Immature natural killer cell (primary cell): Measurements from ENCODE around the gene GALK1. TPM values are rescaled to one million over a fixed set of nuclear protein-coding genes. Genes with fewer than 3 reads are reported as not detected.
"Not testable (repeated sequence)": the region's sequence is repeated elsewhere in the genome, so short reads cannot be mapped to it uniquely, and the experiment has no call there.

ENCODE experiments used
- DNase-seq, 3 donors: peaks; one replicate each; pipeline ENCODE4 v3.0.0; 2022; ENCODE audit warnings: mixed read lengths in 1 of 3
- H3K27ac Mint-ChIP-seq, 6 donors: one replicate each; pipeline ENCODE4 v1.8.0; 2020; ENCODE audit warnings: mixed read lengths in 6 of 6, mild to moderate bottlenecking in 5 of 6, inconsistent platforms in 4 of 6, moderate library complexity in 3 of 6
- H3K27me3 Mint-ChIP-seq, 3 donors: one replicate each; pipeline ENCODE4 v1.8.0; 2020 to 2021; ENCODE audit warnings: low read depth in 3 of 3, mild to moderate bottlenecking in 3 of 3, mixed read lengths in 3 of 3, moderate library complexity in 3 of 3, inconsistent platforms in 1 of 3
- H3K36me3 Mint-ChIP-seq, 3 donors: one replicate each; pipeline ENCODE4 v1.8.0; 2020; ENCODE audit warnings: mixed read lengths in 3 of 3, inconsistent platforms in 2 of 3, mild to moderate bottlenecking in 2 of 3
- H3K4me1 Mint-ChIP-seq, 2 donors: one replicate each; pipeline ENCODE4 v1.8.0; 2020; ENCODE audit warnings: inconsistent platforms in 2 of 2, mild to moderate bottlenecking in 2 of 2, mixed read lengths in 2 of 2, moderate library complexity in 1 of 2
- H3K4me3 Mint-ChIP-seq, 5 donors: one replicate each; pipeline ENCODE4 v1.8.0; 2020; ENCODE audit warnings: mild to moderate bottlenecking in 5 of 5, mixed read lengths in 5 of 5, inconsistent platforms in 3 of 5, moderate library complexity in 3 of 5
- H3K9me3 Mint-ChIP-seq, 6 donors: one replicate each; pipeline ENCODE4 v1.8.0; 2020; ENCODE audit warnings: mild to moderate bottlenecking in 6 of 6, mixed read lengths in 6 of 6, inconsistent platforms in 4 of 6, moderate library complexity in 3 of 6
- polyA plus RNA-seq, 3 donors: library from polyadenylated mRNA; unstranded; fragments of 300-500 nt; fragmentation: Illumina TruSeq; gene quantifications; one replicate each; pipeline ENCODE4 v1.2.3, GENCODE V29; 2021

The GALK1 gene
- polyA plus RNA-seq, 3 donors from 2014 or later, result 25.1 to 86.7 (median 30.7) TPM

DNA sequence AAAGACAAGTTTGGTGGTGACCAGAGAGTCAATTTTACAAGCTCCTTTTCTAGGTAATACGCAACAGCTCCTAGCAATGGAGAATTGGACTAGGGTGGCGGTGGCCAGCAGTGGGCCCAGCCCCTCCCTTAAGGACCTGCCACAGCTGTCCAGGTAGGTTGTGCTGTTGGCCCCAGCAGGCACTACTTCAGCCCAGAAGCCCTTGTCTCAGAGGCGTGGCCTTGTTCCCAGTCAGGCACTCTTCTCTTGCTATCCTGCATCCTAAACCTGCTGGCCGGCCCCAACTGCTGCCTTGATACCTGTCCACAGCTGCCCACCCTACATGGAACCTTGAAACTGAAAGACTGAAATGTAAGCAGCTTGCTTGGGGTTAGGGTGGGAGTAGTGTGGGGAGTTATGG lies 989 bp upstream of the GALK1 start:
- peak overlapping the region in 4 of 6 donors; percentile 16 to 73 (median 44) for H3K27ac Mint-ChIP-seq
- H3K27me3 Mint-ChIP-seq, result no peaks in the 10 kb centered on the region
- peak overlapping the region; percentile 39 to 78 (median 63) for H3K4me3 Mint-ChIP-seq
- no peak for DNase-seq
- no peaks in the 10 kb centered on the region for H3K9me3 Mint-ChIP-seq
- no peaks in the 10 kb centered on the region for H3K36me3 Mint-ChIP-seq
- H3K4me1 Mint-ChIP-seq, result peaks cover 6 to 15% of the 10 kb centered on the region in 2 donors

DNA sequence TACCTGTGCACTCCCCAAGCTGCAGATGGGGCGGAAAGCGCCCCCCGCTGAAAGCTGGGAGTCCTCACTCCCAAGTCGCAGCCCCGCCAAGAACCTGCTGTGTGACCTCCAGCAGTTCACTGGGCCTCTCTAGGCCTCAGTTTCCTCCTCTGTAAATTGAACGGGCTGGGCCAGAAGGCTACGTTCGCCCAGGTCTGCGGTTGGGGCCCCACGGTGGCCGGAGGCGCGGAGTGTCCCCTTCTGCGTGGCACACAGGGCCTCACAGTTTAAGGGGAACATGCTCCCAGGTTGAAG lies 628 bp downstream of the GALK1 start:
- Mint-ChIP-seq H3K36me3 (no peaks in the 10 kb centered on the region), H3K9me3 (no peaks in the 10 kb centered on the region), H3K4me3 (peak overlapping the region; percentile 75 to 80 (median 78)), H3K4me1 (peaks cover 6 to 15% of the 10 kb centered on the region in 2 donors), H3K27ac (peak overlapping the region in 3 of 6 donors; percentile 40 to 69 (median 66)), H3K27me3 (no peaks in the 10 kb centered on the region)
- no peak for DNase-seq

DNA sequence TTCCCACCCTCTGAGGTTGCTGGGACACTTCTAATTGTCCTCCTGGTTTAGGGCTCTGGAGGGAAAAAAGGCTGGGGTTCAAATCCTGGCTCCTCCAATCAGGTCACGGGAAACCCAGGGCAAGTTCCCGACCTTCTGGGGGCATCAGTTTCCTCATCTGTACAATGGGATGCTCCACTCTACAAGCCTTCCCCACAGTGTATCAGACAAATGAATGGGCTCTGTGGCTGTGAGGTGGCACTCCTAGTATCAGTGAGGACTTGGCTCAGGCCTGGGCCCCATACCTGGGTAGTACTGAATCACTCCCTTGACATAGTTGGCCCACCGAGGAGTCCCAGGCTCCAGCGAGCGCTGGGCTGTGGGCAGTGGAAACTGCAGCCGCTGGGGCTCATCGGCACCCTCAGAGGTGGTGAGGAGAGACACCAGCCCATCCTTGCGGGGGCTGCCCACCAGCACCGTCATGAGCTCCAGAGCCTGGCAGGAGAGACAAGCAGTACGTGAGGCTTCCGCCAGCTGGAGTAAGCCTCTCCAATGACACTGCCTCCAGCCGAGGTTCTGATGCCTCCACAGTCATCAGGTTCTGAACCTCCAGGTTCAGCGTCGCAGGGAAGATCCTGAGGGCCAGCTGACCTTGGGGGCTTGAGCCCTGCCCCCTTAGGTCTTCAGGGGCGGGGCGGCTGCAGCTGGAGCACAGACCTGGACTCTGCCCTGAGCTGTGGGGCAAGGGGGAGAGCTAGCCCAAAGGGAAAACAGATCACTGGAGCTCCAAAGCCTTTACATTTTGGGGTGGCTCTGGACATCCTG lies 1.2 kb downstream of the GALK1 start:
- peaks cover 6 to 15% of the 10 kb centered on the region in 2 donors for H3K4me1 Mint-ChIP-seq
- no peaks in the 10 kb centered on the region for H3K36me3 Mint-ChIP-seq
- no peaks in the 10 kb centered on the region for H3K27me3 Mint-ChIP-seq
- peak overlapping the region in 2 of 6 donors; percentile 24 to 69 for H3K27ac Mint-ChIP-seq
- no peaks in the 10 kb centered on the region for H3K9me3 Mint-ChIP-seq
- no peak for DNase-seq
- peak overlapping the region; percentile 75 to 80 (median 78) for H3K4me3 Mint-ChIP-seq

DNA sequence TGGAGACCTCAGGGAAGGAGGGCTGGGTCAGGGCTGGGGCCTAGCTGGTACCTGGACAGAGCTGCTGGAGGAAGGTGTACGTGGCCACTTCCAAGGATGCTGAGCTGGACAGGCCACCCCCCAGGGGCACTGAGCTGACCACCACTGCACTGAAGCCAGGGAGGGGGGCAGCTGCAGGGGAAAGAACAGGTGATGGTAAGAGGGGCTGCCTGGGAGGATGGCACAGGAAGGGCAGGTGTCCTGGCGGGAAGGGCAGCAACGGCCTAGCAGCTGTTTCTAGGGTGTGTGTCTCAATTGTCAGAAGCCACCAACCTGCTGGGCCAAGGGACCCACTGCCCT lies 1.8 kb downstream of the GALK1 start:
- H3K4me3 Mint-ChIP-seq, result peak overlapping the region in 2 of 5 donors; percentile 10 to 18
- H3K36me3 Mint-ChIP-seq, result no peaks in the 10 kb centered on the region
- no peaks in the 10 kb centered on the region for H3K27me3 Mint-ChIP-seq
- no peaks in the 10 kb centered on the region for H3K9me3 Mint-ChIP-seq
- H3K4me1 Mint-ChIP-seq, result peaks cover 6 to 15% of the 10 kb centered on the region in 2 donors
- peak overlapping the region in 1 of 6 donors; percentile 7 for H3K27ac Mint-ChIP-seq
- DNase-seq, result no peak

DNA sequence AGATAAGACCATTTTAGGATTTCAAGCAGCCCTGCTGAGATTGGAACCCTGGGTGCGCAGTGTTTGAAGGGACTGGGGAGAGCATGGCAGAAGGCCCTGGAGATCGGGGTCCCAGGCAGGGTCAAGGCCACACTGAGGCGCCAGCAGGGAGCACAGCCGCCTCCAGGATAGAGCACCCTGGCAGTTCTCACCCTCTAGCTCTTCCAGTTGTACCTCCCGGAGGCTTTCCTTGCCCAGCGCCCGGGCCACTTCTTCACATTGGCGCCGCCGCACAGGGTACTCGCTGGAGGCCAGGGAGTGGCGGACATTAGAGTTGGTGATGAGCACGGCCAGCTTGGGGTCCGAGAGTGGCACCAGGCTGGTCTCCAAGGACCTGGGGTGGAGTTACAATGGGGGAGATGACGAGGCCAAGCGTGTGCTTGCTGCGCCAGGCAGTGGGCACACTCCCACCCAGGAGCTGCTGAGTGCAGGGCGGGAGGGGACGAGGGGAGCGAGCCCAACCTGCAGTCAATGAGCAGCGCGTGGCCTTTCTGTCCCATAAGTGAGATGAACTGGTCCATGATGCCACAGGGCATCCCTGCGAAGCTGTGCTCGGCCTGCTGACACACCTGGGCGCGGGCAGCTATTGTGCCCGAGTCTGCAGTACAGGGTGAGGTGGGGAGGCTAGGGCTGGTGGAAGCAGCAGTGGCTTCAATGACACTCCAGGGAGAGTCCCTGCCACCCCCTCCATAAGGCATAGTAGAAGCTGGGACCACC lies 2.3 kb downstream of the GALK1 start:
- no peaks in the 10 kb centered on the region for H3K36me3 Mint-ChIP-seq
- peak overlapping the region; percentile 10 to 52 (median 19) for H3K4me3 Mint-ChIP-seq
- no peak overlapping the region for H3K27ac Mint-ChIP-seq
- H3K4me1 Mint-ChIP-seq, result peaks cover 6 to 15% of the 10 kb centered on the region in 2 donors
- H3K9me3 Mint-ChIP-seq, result no peaks in the 10 kb centered on the region
- no peak for DNase-seq
- no peaks in the 10 kb centered on the region for H3K27me3 Mint-ChIP-seq

DNA sequence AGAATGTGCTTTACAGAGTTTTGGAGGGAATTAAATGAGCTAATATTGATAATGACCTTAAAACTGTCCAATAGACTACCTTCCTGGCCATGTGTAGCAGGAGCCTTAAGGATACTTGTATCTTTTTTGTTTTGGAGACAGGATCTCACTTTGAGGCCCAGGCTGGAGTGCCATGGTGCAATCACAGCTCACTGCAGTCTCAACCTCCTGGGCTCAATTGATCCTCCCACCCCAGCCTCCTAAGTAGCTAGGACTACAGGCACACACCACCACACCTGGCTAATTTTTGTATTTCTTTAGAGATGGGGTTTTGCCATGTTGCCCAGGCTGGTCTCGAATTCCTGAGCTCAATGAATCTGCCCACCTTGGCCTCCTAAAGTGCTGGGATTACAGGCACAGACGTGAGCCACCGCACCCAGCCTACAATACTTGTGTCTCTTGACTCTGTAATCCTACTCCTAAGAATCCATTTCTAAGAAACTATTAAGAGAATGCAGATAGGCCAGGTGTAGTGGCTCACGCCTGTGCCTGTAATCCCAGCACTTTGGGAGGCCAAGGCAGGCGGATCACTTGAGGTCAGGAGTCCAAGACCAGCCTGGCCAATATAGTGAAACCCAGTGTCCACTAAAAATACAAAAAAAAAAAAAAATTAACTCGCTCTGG lies 4.9 kb downstream of the GALK1 start:
- H3K4me3 Mint-ChIP-seq, H3K27me3 Mint-ChIP-seq, H3K9me3 Mint-ChIP-seq, DNase-seq, H3K36me3 Mint-ChIP-seq, H3K27ac Mint-ChIP-seq: not testable (repeated sequence)
- peaks cover 6 to 12% of the 10 kb centered on the region in 2 donors for H3K4me1 Mint-ChIP-seq

DNA sequence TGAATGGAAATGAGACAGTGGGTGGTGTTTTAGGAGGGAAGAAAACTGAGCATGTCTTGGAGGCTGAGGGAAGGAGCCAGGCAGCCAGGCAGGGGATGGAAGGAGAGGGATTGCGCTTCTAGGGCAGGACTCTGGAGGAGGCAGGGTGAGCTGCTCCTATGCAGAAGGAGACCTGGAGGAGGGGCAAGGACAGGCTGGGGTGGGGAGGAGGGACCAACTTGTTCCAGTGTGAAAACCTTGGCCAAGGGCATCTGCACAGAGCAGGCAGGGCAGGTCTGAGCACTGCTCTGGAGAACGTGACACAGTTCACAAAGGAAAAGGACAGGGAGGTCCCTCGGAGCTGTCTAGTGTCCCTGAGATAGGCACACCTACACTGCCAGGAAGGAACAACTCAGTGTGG lies 5.5 kb downstream of the GALK1 start:
- H3K4me3 Mint-ChIP-seq, result no peak overlapping the region
- H3K27ac Mint-ChIP-seq, result no peak overlapping the region
- no peaks in the 10 kb centered on the region for H3K36me3 Mint-ChIP-seq
- H3K27me3 Mint-ChIP-seq, result no peaks in the 10 kb centered on the region
- peaks cover 9 to 16% of the 10 kb centered on the region in 2 donors for H3K4me1 Mint-ChIP-seq
- DNase-seq, result no peak
- no peaks in the 10 kb centered on the region for H3K9me3 Mint-ChIP-seq

DNA sequence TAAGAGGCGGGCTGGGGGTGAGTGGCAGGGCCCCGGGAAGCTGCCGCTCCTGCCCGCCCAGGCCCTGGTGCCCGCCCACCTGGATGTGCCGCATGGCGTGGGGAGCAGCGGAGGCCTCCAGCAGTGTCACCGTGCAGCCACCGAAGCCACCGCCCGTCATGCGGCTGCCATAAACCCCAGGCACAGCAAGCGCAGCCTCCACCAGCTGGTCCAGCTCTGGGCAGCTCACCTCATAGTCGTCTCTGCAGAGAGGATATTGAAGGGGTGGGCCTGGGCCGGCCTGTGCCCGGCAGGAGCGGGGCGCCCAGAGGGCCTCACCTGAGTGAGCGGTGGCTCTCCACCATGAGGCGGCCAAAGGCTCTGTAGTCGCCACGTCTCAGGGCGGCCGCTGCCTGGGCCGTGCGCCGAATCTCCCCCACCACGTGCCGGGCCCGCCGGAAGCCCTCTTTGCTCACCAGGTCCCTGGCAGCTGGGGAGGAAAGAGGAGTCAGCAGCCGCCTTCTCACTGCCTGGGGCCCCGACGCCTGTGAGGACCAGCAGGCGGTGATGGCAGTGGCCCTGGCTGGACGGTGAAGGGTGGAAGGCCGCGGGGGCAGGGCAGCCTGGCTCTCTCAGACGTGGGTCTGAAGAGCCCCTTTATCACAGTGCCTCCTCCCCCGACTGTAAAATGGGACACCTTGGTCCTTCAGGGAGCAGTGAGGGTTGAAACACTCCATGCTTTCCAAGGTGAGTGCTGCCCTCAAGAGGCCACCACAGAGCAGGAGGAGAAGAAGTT lies 6.7 kb downstream of the GALK1 start:
- Mint-ChIP-seq H3K4me3 (no peak overlapping the region), H3K9me3 (no peaks in the 10 kb centered on the region), H3K4me1 (peaks cover 6 to 11% of the 10 kb centered on the region in 2 donors)

DNA sequence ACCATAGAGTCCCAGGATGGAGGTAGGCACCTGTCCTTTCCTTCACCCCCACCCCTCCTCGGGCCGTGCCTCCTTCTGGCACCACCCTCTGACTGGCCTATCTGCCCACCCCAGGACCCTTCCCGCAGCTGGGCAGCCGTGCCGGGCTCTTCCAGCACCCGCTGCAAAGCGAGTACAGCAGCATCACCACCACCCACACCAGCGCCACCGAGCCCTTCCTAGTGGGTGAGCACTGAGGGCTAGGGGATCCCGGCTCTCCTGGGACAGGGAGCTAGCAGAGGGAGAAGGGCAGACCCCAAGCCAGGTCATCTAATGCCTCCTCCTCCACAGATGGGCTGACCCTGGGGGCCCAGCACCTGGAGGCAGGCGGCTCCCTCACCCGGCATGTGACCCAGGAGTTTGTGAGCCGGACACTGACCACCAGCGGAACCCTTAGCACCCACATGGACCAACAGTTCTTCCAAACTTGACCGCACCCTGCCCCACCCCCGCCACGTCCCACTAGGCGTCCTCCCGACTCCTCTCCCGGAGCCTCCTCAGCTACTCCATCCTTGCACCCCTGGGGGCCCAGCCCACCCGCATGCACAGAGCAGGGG lies 7.8 kb downstream of the GALK1 start:
- no peak for DNase-seq
- Mint-ChIP-seq H3K9me3 (no peaks in the 10 kb centered on the region), H3K36me3 (no peaks in the 10 kb centered on the region), H3K27me3 (no peaks in the 10 kb centered on the region), H3K4me3 (no peak overlapping the region), H3K4me1 (peaks cover 6 to 9% of the 10 kb centered on the region in 2 donors), H3K27ac (no peak overlapping the region)

More for the DNA sequence above, 6.7 kb downstream of the GALK1 start:
- no peak overlapping the region for H3K27ac Mint-ChIP-seq
- no peaks in the 10 kb centered on the region for H3K36me3 Mint-ChIP-seq
- no peaks in the 10 kb centered on the region for H3K27me3 Mint-ChIP-seq
- DNase-seq, result no peak

DNA sequence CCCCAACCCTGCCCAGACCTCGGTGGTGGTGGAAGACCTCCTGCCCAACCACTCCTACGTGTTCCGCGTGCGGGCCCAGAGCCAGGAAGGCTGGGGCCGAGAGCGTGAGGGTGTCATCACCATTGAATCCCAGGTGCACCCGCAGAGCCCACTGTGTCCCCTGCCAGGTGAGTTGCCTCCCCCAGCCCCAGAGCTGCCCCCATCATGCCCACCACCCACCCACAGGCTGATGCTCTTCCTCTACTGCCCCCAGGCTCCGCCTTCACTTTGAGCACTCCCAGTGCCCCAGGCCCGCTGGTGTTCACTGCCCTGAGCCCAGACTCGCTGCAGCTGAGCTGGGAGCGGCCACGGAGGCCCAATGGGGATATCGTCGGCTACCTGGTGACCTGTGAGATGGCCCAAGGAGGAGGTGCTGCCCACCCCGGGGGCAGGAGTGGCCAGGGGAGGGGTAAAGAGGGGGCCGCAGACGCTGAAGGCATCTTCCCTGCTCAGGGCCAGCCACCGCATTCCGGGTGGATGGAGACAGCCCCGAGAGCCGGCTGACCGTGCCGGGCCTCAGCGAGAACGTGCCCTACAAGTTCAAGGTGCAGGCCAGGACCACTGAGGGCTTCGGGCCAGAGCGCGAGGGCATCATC lies 8.4 kb downstream of the GALK1 start:
- no peak overlapping the region for H3K27ac Mint-ChIP-seq
- no peak overlapping the region for H3K4me3 Mint-ChIP-seq
- peaks cover 6 to 9% of the 10 kb centered on the region in 2 donors for H3K4me1 Mint-ChIP-seq

DNA sequence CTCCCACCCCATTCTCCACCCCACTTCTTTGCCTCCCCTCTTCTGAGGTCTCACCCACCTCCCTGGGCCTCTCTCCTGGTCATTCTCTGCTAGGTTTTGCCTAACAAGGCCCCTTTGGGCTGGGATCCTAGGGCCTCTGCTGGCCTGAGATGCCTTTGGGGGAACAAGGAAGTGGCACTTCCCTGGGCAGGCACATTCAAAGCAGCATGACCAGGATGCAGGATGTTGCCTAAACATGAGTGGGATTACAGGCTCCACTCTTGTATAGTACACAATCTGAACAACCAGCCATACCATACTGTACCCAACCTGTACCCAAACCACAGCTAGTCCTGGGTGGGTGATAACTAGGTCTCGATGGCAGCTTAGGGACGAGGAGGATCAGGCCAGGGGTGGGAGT lies 9.0 kb downstream of the GALK1 start:
- peaks cover 6 to 9% of the 10 kb centered on the region in 2 donors for H3K4me1 Mint-ChIP-seq
- no peaks in the 10 kb centered on the region for H3K9me3 Mint-ChIP-seq
- H3K36me3 Mint-ChIP-seq, result no peaks in the 10 kb centered on the region
- peak overlapping the region in 1 of 5 donors; percentile 4 for H3K4me3 Mint-ChIP-seq
- no peak overlapping the region for H3K27ac Mint-ChIP-seq
- peaks cover 0 to 3% (median 1%) of the 10 kb centered on the region in 3 donors for H3K27me3 Mint-ChIP-seq
- no peak for DNase-seq

More for the DNA sequence above, 8.4 kb downstream of the GALK1 start:
- H3K36me3 Mint-ChIP-seq, result no peaks in the 10 kb centered on the region
- no peaks in the 10 kb centered on the region for H3K27me3 Mint-ChIP-seq
- DNase-seq, result no peak
- H3K9me3 Mint-ChIP-seq, result no peaks in the 10 kb centered on the region

DNA sequence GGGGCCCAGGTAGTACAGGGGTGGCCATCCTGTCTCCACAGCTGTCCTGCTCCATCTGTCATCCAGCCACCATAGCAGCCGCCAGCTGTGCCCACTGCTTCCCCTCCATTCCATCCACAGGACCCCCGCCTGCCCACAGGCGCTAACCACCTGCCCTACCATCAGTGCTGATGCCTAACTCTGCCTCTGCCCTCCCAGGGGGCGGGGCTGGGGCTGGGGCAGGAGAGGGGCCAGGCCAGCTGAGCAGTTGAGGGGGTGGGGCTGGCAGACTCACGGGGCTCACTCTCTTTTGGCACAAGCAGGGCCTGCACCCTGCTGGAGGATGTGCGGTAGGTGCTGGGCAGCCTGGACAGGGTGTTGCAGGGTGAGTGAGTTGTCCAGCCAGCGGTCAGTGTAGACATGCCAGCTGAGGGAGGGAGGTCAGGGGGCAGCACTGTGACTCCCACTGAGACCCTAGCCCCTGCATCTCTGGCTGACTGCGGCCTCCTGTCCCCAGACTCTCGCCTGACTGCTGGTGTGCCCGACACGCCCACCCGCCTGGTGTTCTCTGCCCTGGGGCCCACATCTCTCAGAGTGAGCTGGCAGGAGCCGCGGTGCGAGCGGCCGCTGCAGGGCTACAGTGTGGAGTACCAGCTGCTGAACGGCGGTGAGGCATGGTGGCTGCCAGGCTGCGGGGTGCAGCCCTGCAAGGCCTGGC lies 9.6 kb downstream of the GALK1 start:
- no peak for DNase-seq
- H3K27me3 Mint-ChIP-seq, result peaks cover 0 to 3% (median 1%) of the 10 kb centered on the region in 3 donors
- peaks cover 6 to 9% of the 10 kb centered on the region in 2 donors for H3K4me1 Mint-ChIP-seq
- H3K9me3 Mint-ChIP-seq, result no peaks in the 10 kb centered on the region
- H3K4me3 Mint-ChIP-seq, result peak overlapping the region in 1 of 5 donors; percentile 82
- peak overlapping the region in 1 of 6 donors; percentile 68 for H3K27ac Mint-ChIP-seq
- no peaks in the 10 kb centered on the region for H3K36me3 Mint-ChIP-seq
